ENCODE results near the gene ROR2.

ROR2 gene

DNA sequence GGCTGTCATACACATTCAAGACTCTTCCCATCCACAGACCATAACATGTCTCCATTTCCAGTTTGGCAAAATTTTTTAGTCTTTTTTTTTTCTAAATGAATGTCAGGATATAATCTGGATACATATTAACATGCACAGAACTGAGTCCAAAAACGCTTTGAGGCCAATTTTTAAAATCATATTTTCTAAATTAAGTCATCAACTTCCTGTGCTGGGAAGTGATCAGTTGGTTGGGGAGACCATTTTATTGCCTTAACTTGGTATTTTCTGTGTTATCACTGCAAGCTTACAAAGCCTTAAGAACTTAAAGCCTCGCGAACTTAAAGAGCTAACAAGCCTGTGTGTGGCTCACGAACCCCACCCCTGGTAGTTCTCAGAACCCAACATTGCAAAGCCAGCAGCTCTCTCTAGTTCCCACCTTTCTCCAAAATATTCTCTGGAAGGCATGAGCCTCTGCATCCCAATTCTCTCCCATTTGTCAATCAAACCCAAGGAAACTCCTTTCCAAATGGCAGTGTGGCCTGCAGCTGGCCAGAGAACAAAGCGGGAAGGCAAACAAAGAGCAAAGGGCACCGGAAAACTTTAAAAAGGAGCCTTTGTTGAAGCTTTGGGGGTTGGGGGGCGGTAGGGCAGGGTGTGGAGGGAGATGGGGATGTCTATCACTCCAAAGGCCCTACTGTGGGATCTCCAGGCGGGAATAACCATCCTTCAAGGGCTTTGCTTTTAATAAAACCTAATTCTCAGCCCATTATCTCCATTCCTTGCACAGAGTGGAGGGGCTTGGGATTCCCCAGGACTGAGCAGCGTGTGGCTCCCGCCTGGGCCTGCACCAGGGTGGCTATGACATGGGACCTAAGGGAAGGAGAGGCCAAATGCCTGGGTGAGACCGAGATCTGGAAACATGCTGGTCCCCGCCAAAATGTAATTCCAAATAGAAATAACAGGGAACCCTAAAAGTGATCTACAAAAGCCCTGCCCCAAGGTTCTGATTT, 65.0 kb downstream of the ROR2 start:
- ChIA-PET POLR2A (no interaction called here), CTCF (no interaction called here)
- no peak for DNase-seq (ENCODE audit: extremely low spot score)
- TF ChIP-seq ZNF384 (IDR thresholded peaks at IDR 0.05) (no peak), FOXA1 (IDR thresholded peaks at IDR 0.05) (no peak), CTBP1 (IDR thresholded peaks at IDR 0.05; ENCODE audit: borderline replicate concordance) (no peak), L3MBTL2 (conservative IDR thresholded peaks at IDR 0.05) (no peak), SP1 (IDR thresholded peaks at IDR 0.05) (no peak), HDGF (IDR thresholded peaks at IDR 0.05; ENCODE audit: borderline replicate concordance) (no peak), FOXM1 (IDR thresholded peaks at IDR 0.05; ENCODE audit: borderline replicate concordance) (no peak), LEF1 (IDR thresholded peaks at IDR 0.05; ENCODE audit: borderline replicate concordance) (no peak), BHLHE40 (IDR thresholded peaks at IDR 0.05; ENCODE audit: borderline replicate concordance) (no peak), SUZ12 (IDR thresholded peaks at IDR 0.05) (no peak), ELF4 (IDR thresholded peaks at IDR 0.05) (no peak)
- TF ChIP-seq, protein P1, sequence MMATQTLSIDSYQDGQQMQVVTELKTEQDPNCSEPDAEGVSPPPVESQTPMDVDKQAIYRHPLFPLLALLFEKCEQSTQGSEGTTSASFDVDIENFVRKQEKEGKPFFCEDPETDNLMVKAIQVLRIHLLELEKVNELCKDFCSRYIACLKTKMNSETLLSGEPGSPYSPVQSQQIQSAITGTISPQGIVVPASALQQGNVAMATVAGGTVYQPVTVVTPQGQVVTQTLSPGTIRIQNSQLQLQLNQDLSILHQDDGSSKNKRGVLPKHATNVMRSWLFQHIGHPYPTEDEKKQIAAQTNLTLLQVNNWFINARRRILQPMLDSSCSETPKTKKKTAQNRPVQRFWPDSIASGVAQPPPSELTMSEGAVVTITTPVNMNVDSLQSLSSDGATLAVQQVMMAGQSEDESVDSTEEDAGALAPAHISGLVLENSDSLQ (IDR thresholded peaks at IDR 0.05), result no peak

DNA sequence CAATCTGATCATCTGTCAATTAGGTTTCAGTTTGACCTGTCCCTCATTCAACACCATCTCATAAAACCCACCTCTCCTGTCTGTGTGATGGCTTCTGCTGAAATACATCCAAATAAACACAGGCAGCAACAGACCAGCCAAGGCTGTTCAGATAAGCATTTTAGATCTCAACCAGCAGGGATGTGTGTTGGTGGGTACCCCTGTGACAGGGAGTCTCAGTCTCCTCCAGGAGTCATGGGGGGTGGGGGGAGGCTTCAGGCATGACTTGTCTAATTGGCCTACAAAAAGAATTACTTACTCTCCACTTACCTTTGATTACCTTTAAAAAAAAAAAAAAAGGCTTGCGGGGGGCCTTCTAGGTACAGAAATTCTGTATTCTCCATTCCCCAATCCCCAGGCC, 65.9 kb downstream of the ROR2 start:
- TF ChIP-seq, protein P1 (IDR thresholded peaks at IDR 0.05), result no peak
- TF ChIP-seq HDGF (IDR thresholded peaks at IDR 0.05; ENCODE audit: borderline replicate concordance) (no peak), ELF4 (IDR thresholded peaks at IDR 0.05) (no peak), L3MBTL2 (conservative IDR thresholded peaks at IDR 0.05) (no peak), FOXK2 (IDR thresholded peaks at IDR 0.05) (no peak), FOXM1 (IDR thresholded peaks at IDR 0.05; ENCODE audit: borderline replicate concordance) (no peak), NFRKB (IDR thresholded peaks at IDR 0.05) (no peak), ZNF384 (IDR thresholded peaks at IDR 0.05) (no peak)
- ChIA-PET CTCF (no interaction called here), POLR2A (no interaction called here)
- no peak for DNase-seq (ENCODE audit: extremely low spot score)

DNA sequence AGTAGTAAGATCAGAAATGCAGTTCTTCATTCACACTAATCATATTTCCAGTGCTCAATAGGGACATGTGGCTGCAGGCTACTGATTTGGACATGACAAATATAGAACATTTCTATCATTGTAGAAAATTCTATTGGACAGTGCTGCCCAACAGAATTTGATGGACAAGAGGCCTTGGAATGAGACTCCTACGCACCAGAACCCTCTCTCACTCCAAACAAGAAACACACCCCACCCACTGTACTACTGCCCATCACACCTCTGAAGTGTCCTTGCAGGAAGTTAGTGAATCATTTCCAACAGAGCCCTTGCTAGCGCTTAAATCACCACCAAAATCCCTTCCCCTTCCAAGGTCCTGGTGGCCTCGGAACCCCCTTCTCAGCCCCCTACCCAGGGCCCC, 66.5 kb downstream of the ROR2 start:
- no peak for DNase-seq (ENCODE audit: extremely low spot score)
- ChIA-PET CTCF (no interaction called here), POLR2A (no interaction called here)
- TF ChIP-seq HDGF (IDR thresholded peaks at IDR 0.05; ENCODE audit: borderline replicate concordance), result no peak
- no peak for TF ChIP-seq ARNT (IDR thresholded peaks at IDR 0.05)
- TF ChIP-seq LEF1 (IDR thresholded peaks at IDR 0.05; ENCODE audit: borderline replicate concordance), result no peak
- TF ChIP-seq ZNF384 (IDR thresholded peaks at IDR 0.05), result no peak
- no peak for TF ChIP-seq NFRKB (IDR thresholded peaks at IDR 0.05)

DNA sequence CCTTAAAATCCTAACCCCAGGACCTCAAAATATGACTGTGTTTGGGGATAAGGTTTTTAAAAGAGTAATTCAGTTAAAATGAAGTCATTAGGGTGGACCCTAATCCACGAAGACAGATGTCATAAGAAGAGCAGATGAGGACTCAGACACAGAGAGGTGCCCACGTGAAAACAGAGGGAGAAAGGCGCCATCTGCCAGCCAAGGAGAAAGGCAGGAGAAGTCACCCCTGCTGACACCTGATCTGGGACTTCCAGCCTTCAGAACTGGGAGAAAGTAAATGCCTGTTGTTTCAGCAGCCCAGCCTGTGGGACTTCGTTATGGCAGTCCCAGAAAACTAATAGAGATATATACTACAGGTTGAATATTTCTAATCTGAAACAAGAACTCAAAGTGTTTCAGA, 67.4 kb downstream of the ROR2 start:
- TF ChIP-seq SP1 (IDR thresholded peaks at IDR 0.05) (no peak), FOXK2 (IDR thresholded peaks at IDR 0.05) (no peak), TARDBP (IDR thresholded peaks at IDR 0.05) (no peak), ELF4 (IDR thresholded peaks at IDR 0.05) (no peak), ARNT (IDR thresholded peaks at IDR 0.05) (no peak), SUZ12 (IDR thresholded peaks at IDR 0.05) (no peak), FOXM1 (IDR thresholded peaks at IDR 0.05; ENCODE audit: borderline replicate concordance) (no peak), CTBP1 (IDR thresholded peaks at IDR 0.05; ENCODE audit: borderline replicate concordance) (no peak), HDGF (IDR thresholded peaks at IDR 0.05; ENCODE audit: borderline replicate concordance) (no peak), NFRKB (IDR thresholded peaks at IDR 0.05) (no peak), ZNF384 (IDR thresholded peaks at IDR 0.05) (no peak)
- POLR2A ChIA-PET, result no interaction called here
- CTCF ChIA-PET, result no interaction called here
- no peak for DNase-seq (ENCODE audit: extremely low spot score)

DNA sequence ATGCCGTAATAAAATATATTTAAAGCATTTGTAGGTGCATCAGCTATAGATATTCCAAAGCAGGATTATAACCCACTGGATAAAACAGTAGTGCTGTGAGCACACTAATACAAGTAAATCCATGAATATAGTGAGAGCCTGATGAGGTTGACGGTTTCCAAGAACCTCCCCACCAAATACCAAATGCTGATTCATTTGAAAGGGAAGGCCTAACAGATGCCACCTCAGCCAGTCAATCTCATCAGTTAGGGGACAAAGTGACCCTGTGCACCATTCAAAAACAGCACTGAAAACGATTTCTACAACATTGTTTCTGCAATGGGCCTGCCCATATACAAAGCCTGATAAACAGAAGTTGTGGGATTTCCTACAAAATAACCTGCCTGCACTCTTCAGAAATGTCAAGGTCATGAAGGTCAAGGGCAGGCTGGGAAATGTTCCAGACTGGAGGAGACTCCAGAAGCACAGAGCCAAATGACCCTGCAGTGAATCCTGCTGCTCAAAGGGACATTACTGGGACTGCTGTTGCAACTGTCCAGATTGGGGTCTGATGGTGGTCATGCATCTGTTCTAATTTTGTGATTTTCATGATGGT, 69.6 kb downstream of the ROR2 start:
- DNase-seq (ENCODE audit: extremely low spot score), result no peak
- CTCF ChIA-PET, result no interaction called here
- POLR2A ChIA-PET, result no interaction called here
- TF ChIP-seq TARDBP (IDR thresholded peaks at IDR 0.05) (no peak), FOXA1 (IDR thresholded peaks at IDR 0.05) (no peak), NFRKB (IDR thresholded peaks at IDR 0.05) (no peak), BHLHE40 (IDR thresholded peaks at IDR 0.05; ENCODE audit: borderline replicate concordance) (no peak), LEF1 (IDR thresholded peaks at IDR 0.05; ENCODE audit: borderline replicate concordance) (no peak), ZNF384 (IDR thresholded peaks at IDR 0.05) (no peak), FOXM1 (IDR thresholded peaks at IDR 0.05; ENCODE audit: borderline replicate concordance) (no peak), L3MBTL2 (conservative IDR thresholded peaks at IDR 0.05) (no peak), SP1 (IDR thresholded peaks at IDR 0.05) (no peak), ARNT (IDR thresholded peaks at IDR 0.05) (no peak), ELF4 (IDR thresholded peaks at IDR 0.05) (no peak), CTBP1 (IDR thresholded peaks at IDR 0.05; ENCODE audit: borderline replicate concordance) (no peak), HDGF (IDR thresholded peaks at IDR 0.05; ENCODE audit: borderline replicate concordance) (no peak), FOXK2 (IDR thresholded peaks at IDR 0.05) (no peak), SUZ12 (IDR thresholded peaks at IDR 0.05) (no peak)
- TF ChIP-seq, protein P1 (IDR thresholded peaks at IDR 0.05), result no peak

DNA sequence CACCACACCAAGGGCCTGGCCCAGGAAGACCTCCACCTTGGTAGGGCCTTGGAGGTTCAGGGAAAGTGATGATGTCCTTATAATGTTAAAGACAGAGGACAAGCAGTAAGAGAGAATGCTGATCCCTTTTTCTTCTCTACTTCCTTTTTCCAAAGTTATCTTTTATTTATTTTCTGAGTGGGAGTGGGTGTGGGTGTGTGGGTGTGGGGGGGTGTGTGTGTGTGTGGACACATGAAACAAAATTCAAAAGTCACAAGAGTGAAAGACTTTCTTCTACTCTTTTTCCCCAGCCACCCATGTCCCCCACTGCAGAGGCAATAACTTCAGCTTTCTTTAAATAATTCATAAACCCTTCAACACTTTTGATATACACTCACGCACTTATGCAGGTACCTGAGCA, 70.8 kb downstream of the ROR2 start:
- POLR2A ChIA-PET, result no interaction called here
- no peak for TF ChIP-seq SUZ12 (IDR thresholded peaks at IDR 0.05)
- TF ChIP-seq, protein P1 (IDR thresholded peaks at IDR 0.05), result no peak
- no peak for TF ChIP-seq FOXK2 (IDR thresholded peaks at IDR 0.05)
- TF ChIP-seq LEF1 (IDR thresholded peaks at IDR 0.05; ENCODE audit: borderline replicate concordance), result no peak
- no peak for TF ChIP-seq NFRKB (IDR thresholded peaks at IDR 0.05)
- TF ChIP-seq FOXM1 (IDR thresholded peaks at IDR 0.05; ENCODE audit: borderline replicate concordance), result no peak
- TF ChIP-seq L3MBTL2 (conservative IDR thresholded peaks at IDR 0.05), result no peak
- TF ChIP-seq BHLHE40 (IDR thresholded peaks at IDR 0.05; ENCODE audit: borderline replicate concordance), result no peak
- no peak for TF ChIP-seq ZNF384 (IDR thresholded peaks at IDR 0.05)
- TF ChIP-seq HDGF (IDR thresholded peaks at IDR 0.05; ENCODE audit: borderline replicate concordance), result no peak
- CTCF ChIA-PET, result no interaction called here
- DNase-seq (ENCODE audit: extremely low spot score), result no peak

Data from HEK293T (cell line).